T47D (cell line): ENCODE measurements around the gene WDR35.
"Not testable (repeated sequence)": the region's sequence is repeated elsewhere in the genome, so short reads cannot be mapped to it uniquely, and the experiment has no call there.

Source experiments
- DNase-seq, 2 experiments: peaks; one replicate each; pipeline versions ENCODE4 v3.0.0 to v3.0.0-alpha.2; 2011 to 2012; ENCODE audit warnings: low read depth in 1 of 2, low spot score in 1 of 2
- JUND ChIP-seq: IDR thresholded peaks from 2 replicates; pipeline ENCODE4 v1.6.1; 2012; ENCODE audit warnings: low read depth
- in situ Hi-C: cut with HindIII; loops from 2 replicates; pipeline ENCODE4 v1.10.0; 2016; ENCODE audit warnings: low sequenced_read_pairs, low pct_unique_long_range_greater_than_20kb

WDR35 gene

GRCh38 chr2:19893520-19894133 lies 96.3 kb downstream of the WDR35 start:
- in situ Hi-C loops: no loop called here
- TF ChIP-seq JUND: no peak
- no peak for DNase-seq

DNA sequence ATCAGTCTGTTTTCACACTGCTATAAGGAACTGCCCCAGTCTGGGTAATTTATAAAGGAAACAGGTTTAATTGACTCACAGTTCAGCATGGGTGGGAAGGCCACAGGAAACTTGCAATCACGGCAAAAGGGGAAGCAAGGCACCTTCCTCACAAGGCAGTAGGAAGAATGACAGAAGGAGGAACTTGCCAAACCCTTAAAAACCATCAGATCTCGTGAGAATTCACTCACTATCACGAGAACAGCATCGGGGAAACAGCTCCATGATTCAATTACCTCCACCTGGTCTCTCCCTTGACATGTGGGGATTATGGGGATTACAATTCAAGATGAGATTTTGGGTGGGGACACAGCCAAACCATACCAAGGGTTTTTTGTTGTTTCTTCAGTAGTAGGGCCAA lies 97.9 kb downstream of the WDR35 start:
- DNase-seq, in situ Hi-C loops: not testable (repeated sequence)

DNA sequence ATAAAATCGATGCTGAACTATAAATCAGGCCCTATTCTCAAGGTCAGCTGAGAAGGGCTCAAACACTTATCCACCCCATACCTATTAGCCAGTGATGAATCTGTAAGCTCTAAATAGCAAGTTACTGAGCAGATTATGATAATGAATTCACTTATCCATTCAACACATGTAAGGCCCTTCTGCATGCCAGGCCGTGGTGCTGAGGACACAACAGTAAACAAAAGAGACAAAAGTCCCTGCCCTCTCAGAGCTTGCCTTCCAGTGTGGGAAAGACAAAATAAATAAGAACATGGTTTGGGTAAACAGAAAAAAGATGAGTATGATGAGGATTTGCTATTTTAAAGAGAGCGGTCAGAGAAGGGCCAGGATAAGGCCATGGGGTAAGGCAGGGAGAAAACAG lies 99.8 kb downstream of the WDR35 start:
- in situ Hi-C loops: no loop called here
- TF ChIP-seq JUND: no peak
- DNase-seq: no peak

- in situ Hi-C loops: no loop called here
- TF ChIP-seq JUND: no peak
- DNase-seq: no peak
Measured at GRCh38 chr2:19888831-19889230, 101.1 kb downstream of the WDR35 start.

- TF ChIP-seq JUND: no peak
- in situ Hi-C loops: no loop called here
- no peak for DNase-seq
Measured at GRCh38 chr2:19887510-19887909, 102.4 kb downstream of the WDR35 start.

DNA sequence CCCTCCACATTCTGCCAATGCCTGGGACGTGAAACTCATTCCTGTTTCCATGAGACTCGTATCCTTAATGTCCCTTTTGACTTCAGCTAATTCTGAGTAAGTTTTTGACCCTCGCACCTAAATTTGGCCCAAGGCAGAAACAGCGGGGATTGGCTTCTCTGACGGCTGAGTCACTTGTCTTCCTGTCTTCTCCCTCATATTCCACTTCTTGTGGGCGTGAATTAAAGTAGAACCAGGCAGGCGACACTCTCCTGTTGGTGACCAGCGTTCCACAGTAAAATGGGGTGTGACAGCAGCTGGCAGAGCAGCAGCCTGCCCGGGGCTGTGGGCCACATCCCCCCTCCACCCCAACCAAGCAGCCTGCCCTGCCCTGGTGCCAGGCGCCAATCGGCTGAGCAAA lies 103.6 kb downstream of the WDR35 start:
- TF ChIP-seq JUND: no peak
- no peak for DNase-seq
- in situ Hi-C loops: no loop called here

DNA sequence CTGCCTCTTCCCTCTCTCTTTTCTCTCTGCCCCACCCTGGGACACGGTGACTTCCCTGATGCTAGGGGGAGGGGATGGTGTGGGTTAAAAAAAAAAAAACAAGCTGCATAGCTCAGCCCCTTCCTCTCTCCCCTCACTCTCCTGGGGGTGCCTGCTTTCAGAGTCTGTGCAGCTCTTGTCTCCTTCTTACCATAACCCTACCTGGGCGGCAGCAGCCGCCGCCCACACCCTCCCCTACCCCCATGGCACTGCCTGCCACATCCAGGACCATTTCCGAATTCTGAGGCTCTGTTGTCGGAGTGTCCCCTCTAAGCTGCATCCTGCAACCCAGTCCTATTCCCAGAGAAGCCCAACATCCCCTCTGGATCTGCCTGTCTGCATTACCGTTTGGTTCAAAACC lies 104.1 kb downstream of the WDR35 start:
- TF ChIP-seq JUND: no peak
- no peak for DNase-seq
- in situ Hi-C loops: no loop called here

DNA sequence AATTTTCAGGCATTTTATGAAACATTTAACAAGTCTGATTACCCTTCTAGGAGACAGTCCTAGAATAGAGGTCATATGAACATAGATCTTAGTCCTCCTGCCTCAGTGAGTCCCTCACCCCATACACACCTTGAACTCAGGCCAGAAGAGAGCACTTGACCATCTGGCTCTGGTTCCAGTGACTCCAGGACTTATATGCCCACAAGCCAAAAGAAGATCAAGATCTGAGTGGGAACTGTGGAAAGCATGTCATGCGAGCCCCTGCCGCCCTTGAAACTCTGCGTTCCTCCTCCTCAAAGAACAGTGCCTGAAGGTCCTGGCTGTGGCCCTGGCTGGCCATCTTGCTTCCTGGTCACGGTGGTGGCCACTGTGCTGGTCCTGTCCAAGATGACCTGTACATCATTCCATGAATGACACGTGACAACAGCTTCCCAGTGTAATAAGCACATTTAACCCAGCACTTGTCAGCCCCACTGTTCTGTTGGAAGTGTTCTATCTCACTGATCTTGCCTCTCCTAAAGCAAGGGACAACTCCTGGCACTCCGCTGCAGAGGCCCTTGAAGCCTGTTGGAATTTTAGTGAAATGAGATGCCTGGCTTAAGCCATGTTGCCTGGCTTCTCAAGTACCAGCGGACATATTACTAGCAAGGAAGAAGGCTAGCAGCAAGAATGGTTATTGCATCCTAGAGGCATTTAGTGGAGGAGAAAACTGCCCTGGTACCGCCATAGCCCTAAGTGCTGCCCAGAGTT lies 105.8 kb downstream of the WDR35 start:
- in situ Hi-C loops: no loop called here
- DNase-seq: no peak
- TF ChIP-seq JUND: no peak

- in situ Hi-C loops: no loop called here
- no peak for TF ChIP-seq JUND
- no peak for DNase-seq
Measured at GRCh38 chr2:19883486-19883885, 106.4 kb downstream of the WDR35 start.

- TF ChIP-seq JUND: no peak
- no peak for DNase-seq
- in situ Hi-C loops: no loop called here
Measured at GRCh38 chr2:19882286-19882685, 107.6 kb downstream of the WDR35 start.

DNA sequence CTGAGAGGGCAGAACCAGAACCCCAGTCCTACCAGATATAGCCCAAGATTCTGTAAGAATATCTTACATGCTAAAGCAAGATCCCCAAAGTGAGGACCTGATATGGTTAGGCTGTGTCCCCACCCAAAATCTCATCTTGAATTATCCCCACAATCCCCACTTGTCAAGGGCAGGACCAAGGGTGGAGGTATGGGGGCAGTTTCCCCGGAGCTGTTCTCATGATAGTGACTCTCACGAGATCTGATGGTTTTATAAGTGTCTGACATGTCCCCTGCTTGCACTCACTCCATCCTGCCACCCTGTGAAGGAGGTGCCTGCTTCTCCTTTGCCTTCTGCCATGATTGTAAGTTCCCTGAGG lies 108.0 kb downstream of the WDR35 start:
- in situ Hi-C loops: no loop called here

DNA sequence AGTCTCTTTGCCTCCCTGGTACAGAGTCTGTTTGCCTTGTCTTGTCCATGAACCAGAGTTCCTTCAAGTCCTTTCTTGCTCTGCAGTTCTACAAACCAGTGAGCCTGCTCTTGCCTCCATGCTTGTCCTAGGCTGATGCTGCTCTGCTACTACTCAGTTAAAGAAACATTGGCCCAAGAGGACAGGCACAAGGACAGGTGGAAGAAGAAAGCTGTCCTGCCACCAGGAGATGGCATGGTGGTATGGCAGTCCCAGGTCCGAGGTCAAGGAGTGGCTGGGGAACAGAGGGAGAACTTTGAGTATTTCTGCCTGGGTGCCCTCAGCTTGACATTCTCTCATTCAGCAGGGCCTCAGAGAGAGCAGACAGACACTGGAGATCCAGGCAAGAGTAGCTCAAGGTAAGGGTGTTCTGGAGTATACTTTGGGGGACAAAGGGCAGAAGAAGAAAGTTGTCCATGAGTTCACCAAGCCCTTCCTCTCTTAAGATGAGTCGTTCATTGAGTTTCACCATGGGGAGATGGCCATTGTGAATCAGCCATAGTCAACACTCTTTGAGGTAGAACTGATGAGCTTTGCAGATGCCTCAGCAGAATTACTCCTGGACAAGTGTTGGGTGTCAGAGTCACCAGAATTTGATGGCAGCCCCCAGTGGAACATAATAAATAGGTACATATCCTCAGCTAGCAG lies 108.5 kb downstream of the WDR35 start:
- no peak for TF ChIP-seq JUND
- in situ Hi-C loops: no loop called here
- no peak for DNase-seq

More for the DNA sequence above, 108.0 kb downstream of the WDR35 start:
- no peak for DNase-seq
- TF ChIP-seq JUND: no peak

DNA sequence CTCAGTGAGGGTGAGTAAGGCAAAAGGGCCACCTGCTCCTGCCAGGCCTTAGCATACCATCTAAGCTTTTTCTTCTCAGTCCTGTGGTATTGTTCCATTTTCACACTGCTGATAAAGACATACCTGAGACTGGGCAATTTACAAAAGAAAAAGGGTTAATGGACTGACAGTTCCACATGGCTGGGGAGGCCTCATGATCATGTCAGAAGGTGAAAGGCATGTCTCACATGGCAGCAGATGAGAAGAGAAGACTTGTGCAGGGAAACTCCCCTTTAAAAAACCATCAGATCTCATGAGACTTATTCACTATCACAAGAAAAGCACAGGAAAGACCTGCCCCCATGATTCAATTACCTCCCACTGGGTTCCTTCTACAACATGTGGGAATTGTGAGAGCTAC lies 109.7 kb downstream of the WDR35 start:
- DNase-seq, in situ Hi-C loops: not testable (repeated sequence)
